Fibroblast of gingiva (primary cell): ENCODE measurements around the gene HRH1.
"Not testable (repeated sequence)": the region's sequence is repeated elsewhere in the genome, so short reads cannot be mapped to it uniquely, and the experiment has no call there.

Experiments used
- DNase-seq: peaks from one replicate; pipeline ENCODE4 v3.0.0-alpha.2; 2011; ENCODE audit warnings: low read depth

The HRH1 gene

GRCh38 chr3:11170052-11170770 is 15.9 kb downstream of the HRH1 start:
- DNase-seq, result no peak

- DNase-seq, result no peak
Measured at GRCh38 chr3:11172096-11172690, 17.9 kb downstream of the HRH1 start.

- no peak for DNase-seq
Measured at GRCh38 chr3:11173828-11174465, 19.7 kb downstream of the HRH1 start.

GRCh38 chr3:11178421-11178820 is 24.1 kb downstream of the HRH1 start:
- DNase-seq, result no peak

GRCh38 chr3:11184328-11184969 is 30.2 kb downstream of the HRH1 start:
- DNase-seq, result not testable (repeated sequence)

- no peak for DNase-seq
Measured at GRCh38 chr3:11185144-11185543, 30.9 kb downstream of the HRH1 start.

- peak; percentile 97 for DNase-seq
Measured at GRCh38 chr3:11185564-11186317, 31.4 kb downstream of the HRH1 start.

GRCh38 chr3:11186318-11186692 is 32.0 kb downstream of the HRH1 start:
- no peak for DNase-seq

GRCh38 chr3:11186771-11187191 is 32.5 kb downstream of the HRH1 start:
- peak; percentile 76 for DNase-seq

GRCh38 chr3:11187681-11188080 is 33.4 kb downstream of the HRH1 start:
- peak; percentile 70 for DNase-seq

GRCh38 chr3:11188231-11188630 is 33.9 kb downstream of the HRH1 start:
- no peak for DNase-seq

- no peak for DNase-seq
Measured at GRCh38 chr3:11195201-11195600, 40.9 kb downstream of the HRH1 start.

- DNase-seq, result peak; percentile 58
Measured at GRCh38 chr3:11195721-11196332, 41.5 kb downstream of the HRH1 start.

- DNase-seq, result no peak
Measured at GRCh38 chr3:11197484-11197883, 43.2 kb downstream of the HRH1 start.

GRCh38 chr3:11198070-11198469 is 43.8 kb downstream of the HRH1 start:
- DNase-seq, result no peak

- no peak for DNase-seq
Measured at GRCh38 chr3:11198495-11198894, 44.2 kb downstream of the HRH1 start.

GRCh38 chr3:11199902-11200845 is 45.9 kb downstream of the HRH1 start:
- no peak for DNase-seq

- no peak for DNase-seq
Measured at GRCh38 chr3:11201251-11202019, 47.1 kb downstream of the HRH1 start.

- DNase-seq, result no peak
Measured at GRCh38 chr3:11203961-11204360, 49.7 kb downstream of the HRH1 start.
